Keratinocyte (primary cell): ENCODE measurements around the gene COL7A1.

Experiments used
- EZH2 ChIP-seq: IDR thresholded peaks from one replicate; pipeline ENCODE4 v1.6.1; 2012; ENCODE audit warnings: inconsistent platforms, mild to moderate bottlenecking, low read length, moderate library complexity
- TF ChIP-seq, protein P1 (sequence below), 3 experiments: IDR thresholded peaks in 1 of 3; conservative IDR thresholded peaks in 1 of 3; optimal IDR thresholded peaks in 1 of 3; 2 replicates in 2 of 3; 3 replicates in 1 of 3; pipeline versions ENCODE3 to v1.5.1; 2011; ENCODE audit warnings: low read length in 3 of 3, mild to moderate bottlenecking in 3 of 3, moderate library complexity in 2 of 3, control low read depth in 1 of 3, inconsistent platforms in 1 of 3; ENCODE audit not compliant: insufficient read depth in 2 of 3; ENCODE audit errors: extremely low read depth in 1 of 3

DNA sequence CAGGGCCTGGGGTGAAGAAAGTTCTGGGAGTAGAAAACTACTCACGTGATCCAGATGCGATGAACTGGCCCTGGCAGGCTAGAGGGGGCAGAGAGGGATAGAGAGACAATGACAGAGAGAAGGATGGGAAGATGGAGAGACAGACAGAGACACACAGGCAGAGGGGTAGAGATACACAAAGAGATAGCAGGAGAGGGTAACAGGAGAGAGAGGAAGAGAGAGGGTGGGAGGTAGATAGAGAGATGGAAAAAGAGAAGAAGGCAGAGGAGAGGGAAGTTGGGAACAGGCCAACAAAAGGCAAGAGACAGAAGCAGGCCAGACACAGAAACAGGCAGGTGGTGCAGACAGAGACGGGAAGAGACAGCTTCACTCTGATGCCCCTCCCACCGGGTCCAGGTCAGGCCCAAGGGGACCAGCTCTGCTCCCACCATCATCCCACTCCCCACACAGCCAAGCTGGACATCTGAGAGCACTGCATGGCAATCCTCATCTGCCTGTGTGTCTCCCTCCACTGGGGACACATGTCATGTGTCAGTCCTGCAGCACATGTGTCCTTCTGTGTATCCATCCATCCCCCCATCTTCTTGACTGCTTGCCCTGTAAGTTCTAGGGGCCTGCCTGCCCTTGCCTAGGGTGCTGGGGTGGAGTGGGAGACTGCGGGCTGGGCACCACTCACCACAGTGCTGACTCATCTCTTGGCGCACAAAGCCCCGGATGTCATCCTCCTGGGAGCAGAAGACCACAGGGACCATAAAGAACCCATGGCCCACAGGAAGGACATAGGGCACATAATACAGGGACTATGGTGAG lies 29.3 kb downstream of the COL7A1 start:
- TF ChIP-seq, protein P1, sequence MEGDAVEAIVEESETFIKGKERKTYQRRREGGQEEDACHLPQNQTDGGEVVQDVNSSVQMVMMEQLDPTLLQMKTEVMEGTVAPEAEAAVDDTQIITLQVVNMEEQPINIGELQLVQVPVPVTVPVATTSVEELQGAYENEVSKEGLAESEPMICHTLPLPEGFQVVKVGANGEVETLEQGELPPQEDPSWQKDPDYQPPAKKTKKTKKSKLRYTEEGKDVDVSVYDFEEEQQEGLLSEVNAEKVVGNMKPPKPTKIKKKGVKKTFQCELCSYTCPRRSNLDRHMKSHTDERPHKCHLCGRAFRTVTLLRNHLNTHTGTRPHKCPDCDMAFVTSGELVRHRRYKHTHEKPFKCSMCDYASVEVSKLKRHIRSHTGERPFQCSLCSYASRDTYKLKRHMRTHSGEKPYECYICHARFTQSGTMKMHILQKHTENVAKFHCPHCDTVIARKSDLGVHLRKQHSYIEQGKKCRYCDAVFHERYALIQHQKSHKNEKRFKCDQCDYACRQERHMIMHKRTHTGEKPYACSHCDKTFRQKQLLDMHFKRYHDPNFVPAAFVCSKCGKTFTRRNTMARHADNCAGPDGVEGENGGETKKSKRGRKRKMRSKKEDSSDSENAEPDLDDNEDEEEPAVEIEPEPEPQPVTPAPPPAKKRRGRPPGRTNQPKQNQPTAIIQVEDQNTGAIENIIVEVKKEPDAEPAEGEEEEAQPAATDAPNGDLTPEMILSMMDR (optimal IDR thresholded peaks at IDR 0.05 in 1 of 3, IDR thresholded peaks at IDR 0.05 in 1 of 3, conservative IDR thresholded peaks at IDR 0.05 in 1 of 3; ENCODE audit: extremely low read depth in 1 of 3, insufficient read depth in 2 of 3, low read length in 3 of 3), result no peak
- TF ChIP-seq EZH2, result no peak
